GM10248 (cell line): ENCODE data around the gene ST3GAL4.

Source experiments
- CTCF ChIA-PET: fragments of 300-600 bp; sonication (Branson Sonifier 250); formaldehyde crosslinking; extraction: SDS; loops from one replicate; lab custom pipeline; 2021; ENCODE audit warnings: antibody characterized with exemption; lab: Yijun Ruan, JAX
- POLR2A ChIA-PET: fragments of 350-650 bp; sonication (Branson Sonifier 250); formaldehyde crosslinking; extraction: SDS; loops from one replicate; lab custom pipeline; 2020; ENCODE audit warnings: antibody characterized with exemption; lab: Yijun Ruan, JAX
- DNase-seq: peaks from one replicate; pipeline ENCODE4 v3.0.0; 2012; ENCODE audit errors: extremely low spot score
- CTCF ChIP-seq: IDR thresholded peaks from 2 replicates; pipeline ENCODE4 v1.5.1; 2012; ENCODE audit warnings: mild to moderate bottlenecking, low read depth; ENCODE audit errors: extremely low read depth, missing control alignments, control extremely low read depth

The ST3GAL4 gene

GRCh38 chr11:126348806-126349582 is 6.5 kb upstream of the ST3GAL4 start:
- POLR2A ChIA-PET: no interaction called here
- CTCF ChIA-PET: interaction anchor here (1.2 kb wide), 1 partner anchor 9 kb away, joined by 4 read pairs; no protein-coding TSS in a partner anchor
- DNase-seq: no peak
- no peak for TF ChIP-seq CTCF

GRCh38 chr11:126350836-126351235 is 4.7 kb upstream of the ST3GAL4 start:
- ChIA-PET CTCF (no interaction called here), POLR2A (no interaction called here)
- no peak for TF ChIP-seq CTCF
- DNase-seq: no peak

- ChIA-PET CTCF (no interaction called here), POLR2A (no interaction called here)
- no peak for DNase-seq
- no peak for TF ChIP-seq CTCF
Measured at GRCh38 chr11:126352163-126352562, 3.3 kb upstream of the ST3GAL4 start.

GRCh38 chr11:126352934-126353801 is 2.3 kb upstream of the ST3GAL4 start:
- no peak for DNase-seq
- TF ChIP-seq CTCF: no peak
- CTCF ChIA-PET: interaction anchor here (0.7 to 2.0 kb wide), 4 partner anchors 10 to 128 kb away, joined by 3 to 11 read pairs (median 3); no protein-coding TSS in a partner anchor

GRCh38 chr11:126354631-126355323 is 709 bp upstream of the ST3GAL4 start:
- TF ChIP-seq CTCF: no peak
- no peak for DNase-seq
- CTCF ChIA-PET: interaction anchor here (2.0 kb wide), 1 partner anchor 44 kb away, joined by 11 read pairs; no protein-coding TSS in a partner anchor
- POLR2A ChIA-PET: no interaction called here

More at GRCh38 chr11:126352934-126353801, 2.3 kb upstream of the ST3GAL4 start:
- POLR2A ChIA-PET: no interaction called here
